Measurements from ENCODE around the gene TRMT1L. TPM values are rescaled to one million over a fixed set of nuclear protein-coding genes. Genes with fewer than 3 reads are reported as not detected.

TRMT1L gene
- total RNA-seq, 6 experiments from 2014 or later, result 12.7 to 21.1 (median 14.7) TPM

- Mint-ChIP-seq H3K36me3 (ENCODE audit: low read depth) (peaks cover 20% of the 10 kb centered on the region), H3K27me3 (ENCODE audit: insufficient read depth) (no peaks in the 10 kb centered on the region; the same call in 1 of the 2 replicates), H3K27ac (no peak overlapping the region), H3K4me3 (no peak overlapping the region), H3K9me3 (no peaks in the 10 kb centered on the region), H3K4me1 (ENCODE audit: low read depth) (no peaks in the 10 kb centered on the region)
- no peak for TF ChIP-seq CTCF (IDR thresholded peaks at IDR 0.05)
- DNase-seq, result no peak
These were observed 72.9 kb downstream of the TRMT1L start for GRCh38 chr1:185083818-185084217.

GRCh38 chr1:185080422-185080821, 76.3 kb downstream of the TRMT1L start:
- no peaks in the 10 kb centered on the region for H3K9me3 Mint-ChIP-seq
- no peaks in the 10 kb centered on the region for H3K27me3 Mint-ChIP-seq (ENCODE audit: insufficient read depth)
- no peak overlapping the region for H3K27ac Mint-ChIP-seq
- TF ChIP-seq CTCF (IDR thresholded peaks at IDR 0.05), result no peak
- peaks cover 5% of the 10 kb centered on the region; the same call in 1 of the 2 replicates for H3K36me3 Mint-ChIP-seq (ENCODE audit: low read depth)
- no peaks in the 10 kb centered on the region for H3K4me1 Mint-ChIP-seq (ENCODE audit: low read depth)
- H3K4me3 Mint-ChIP-seq, result no peak overlapping the region
- no peak for DNase-seq

- no peaks in the 10 kb centered on the region for H3K9me3 Mint-ChIP-seq
- H3K4me1 Mint-ChIP-seq (ENCODE audit: low read depth), result peaks cover 14% of the 10 kb centered on the region
- no peak for DNase-seq
- TF ChIP-seq CTCF (IDR thresholded peaks at IDR 0.05), result no peak
- no peaks in the 10 kb centered on the region for H3K27me3 Mint-ChIP-seq (ENCODE audit: insufficient read depth)
- H3K27ac Mint-ChIP-seq, result no peak overlapping the region
- H3K4me3 Mint-ChIP-seq, result no peak overlapping the region
- peaks cover 6% of the 10 kb centered on the region; the same call in 1 of the 2 replicates for H3K36me3 Mint-ChIP-seq (ENCODE audit: low read depth)
These were observed 79.4 kb downstream of the TRMT1L start for GRCh38 chr1:185077374-185077773.

GRCh38 chr1:185075476-185075875, 81.3 kb downstream of the TRMT1L start:
- DNase-seq, result no peak
- H3K4me3 Mint-ChIP-seq, result no peak overlapping the region
- H3K9me3 Mint-ChIP-seq, result no peaks in the 10 kb centered on the region
- H3K36me3 Mint-ChIP-seq (ENCODE audit: low read depth), result peaks cover 11% of the 10 kb centered on the region; the same call in 1 of the 2 replicates
- peaks cover 14% of the 10 kb centered on the region for H3K4me1 Mint-ChIP-seq (ENCODE audit: low read depth)
- no peak for TF ChIP-seq CTCF (IDR thresholded peaks at IDR 0.05)
- H3K27me3 Mint-ChIP-seq (ENCODE audit: insufficient read depth), result no peaks in the 10 kb centered on the region
- H3K27ac Mint-ChIP-seq, result no peak overlapping the region

GRCh38 chr1:185074307-185074706, 82.4 kb downstream of the TRMT1L start:
- peaks cover 11% of the 10 kb centered on the region; the same call in 1 of the 2 replicates for H3K36me3 Mint-ChIP-seq (ENCODE audit: low read depth)
- H3K4me1 Mint-ChIP-seq (ENCODE audit: low read depth), result peaks cover 14% of the 10 kb centered on the region
- no peaks in the 10 kb centered on the region for H3K9me3 Mint-ChIP-seq
- no peaks in the 10 kb centered on the region for H3K27me3 Mint-ChIP-seq (ENCODE audit: insufficient read depth)
- H3K27ac Mint-ChIP-seq, result no peak overlapping the region
- DNase-seq, result no peak
- TF ChIP-seq CTCF (IDR thresholded peaks at IDR 0.05), result no peak
- no peak overlapping the region for H3K4me3 Mint-ChIP-seq

GRCh38 chr1:185073725-185074124, 83.0 kb downstream of the TRMT1L start:
- TF ChIP-seq CTCF (IDR thresholded peaks at IDR 0.05), result no peak
- H3K4me3 Mint-ChIP-seq, result no peak overlapping the region
- peaks cover 11% of the 10 kb centered on the region; the same call in 1 of the 2 replicates for H3K36me3 Mint-ChIP-seq (ENCODE audit: low read depth)
- no peaks in the 10 kb centered on the region for H3K9me3 Mint-ChIP-seq
- no peak for DNase-seq
- H3K4me1 Mint-ChIP-seq (ENCODE audit: low read depth), result peaks cover 14% of the 10 kb centered on the region
- H3K27ac Mint-ChIP-seq, result no peak overlapping the region
- no peaks in the 10 kb centered on the region for H3K27me3 Mint-ChIP-seq (ENCODE audit: insufficient read depth)

Data from HFFc6 (cell line).